ENCODE measurements around the gene DNAJC21.

DNAJC21 gene

DNA sequence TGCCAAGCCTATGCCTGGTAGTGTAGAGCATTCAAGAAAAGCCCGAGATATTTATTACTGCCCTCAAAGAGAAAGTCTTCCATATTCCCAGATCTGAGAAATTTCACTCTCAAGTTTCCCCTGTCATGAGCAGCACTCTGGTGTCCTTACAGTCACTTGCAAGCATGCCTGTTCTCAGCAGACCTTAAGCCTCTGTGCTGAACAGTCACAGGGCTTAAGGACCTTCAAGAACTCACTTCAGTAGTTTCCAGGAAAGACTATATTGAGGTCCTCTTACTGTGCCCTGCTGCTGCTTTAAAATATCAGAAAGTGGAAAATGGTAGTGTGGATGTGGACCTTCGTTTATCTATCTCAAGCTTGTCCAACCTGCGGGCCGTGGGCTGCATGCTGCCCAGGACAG is 53.5 kb downstream of the DNAJC21 start:
- H3K27ac Mint-ChIP-seq, result no peak overlapping the region
- H3K4me1 Mint-ChIP-seq, result no peaks in the 10 kb centered on the region
- H3K27me3 Mint-ChIP-seq (ENCODE audit: low read depth), result peaks cover 4% of the 10 kb centered on the region
- no peak overlapping the region for H3K4me3 Mint-ChIP-seq
- H3K36me3 Mint-ChIP-seq (ENCODE audit: low read depth), result peaks cover 7% of the 10 kb centered on the region
- no peak for TF ChIP-seq CTCF (IDR thresholded peaks at IDR 0.05; ENCODE audit: unreplicated experiment in 3 of 3)
- H3K9me3 Mint-ChIP-seq, result peaks cover 29% of the 10 kb centered on the region

DNA sequence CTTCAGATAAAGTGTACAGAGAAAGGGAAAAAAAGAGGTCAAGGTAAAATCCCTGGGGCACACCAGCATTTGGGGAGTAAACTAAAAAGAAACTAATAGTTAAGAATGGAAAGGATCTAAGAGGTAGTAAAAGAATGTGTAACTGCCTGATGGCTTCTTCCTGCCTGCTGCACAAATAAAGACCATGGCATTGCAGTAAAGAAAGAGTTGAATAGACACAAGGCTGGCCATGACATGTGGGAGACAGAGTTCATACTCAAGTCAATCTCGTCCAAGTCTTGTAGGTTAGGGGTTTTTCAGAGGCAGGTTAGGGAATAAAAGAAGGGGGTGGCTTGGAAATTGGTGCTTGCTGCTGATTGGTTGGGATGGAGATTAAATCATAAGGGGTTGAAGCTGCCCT is 57.6 kb downstream of the DNAJC21 start:
- peaks cover 7% of the 10 kb centered on the region for H3K36me3 Mint-ChIP-seq (ENCODE audit: low read depth)
- TF ChIP-seq CTCF (IDR thresholded peaks at IDR 0.05; ENCODE audit: unreplicated experiment in 3 of 3), result no peak
- H3K9me3 Mint-ChIP-seq, result peaks cover 28% of the 10 kb centered on the region
- H3K27me3 Mint-ChIP-seq (ENCODE audit: low read depth), result peaks cover 4% of the 10 kb centered on the region
- no peak overlapping the region for H3K27ac Mint-ChIP-seq
- H3K4me3 Mint-ChIP-seq, result no peak overlapping the region
- no peaks in the 10 kb centered on the region for H3K4me1 Mint-ChIP-seq

DNA sequence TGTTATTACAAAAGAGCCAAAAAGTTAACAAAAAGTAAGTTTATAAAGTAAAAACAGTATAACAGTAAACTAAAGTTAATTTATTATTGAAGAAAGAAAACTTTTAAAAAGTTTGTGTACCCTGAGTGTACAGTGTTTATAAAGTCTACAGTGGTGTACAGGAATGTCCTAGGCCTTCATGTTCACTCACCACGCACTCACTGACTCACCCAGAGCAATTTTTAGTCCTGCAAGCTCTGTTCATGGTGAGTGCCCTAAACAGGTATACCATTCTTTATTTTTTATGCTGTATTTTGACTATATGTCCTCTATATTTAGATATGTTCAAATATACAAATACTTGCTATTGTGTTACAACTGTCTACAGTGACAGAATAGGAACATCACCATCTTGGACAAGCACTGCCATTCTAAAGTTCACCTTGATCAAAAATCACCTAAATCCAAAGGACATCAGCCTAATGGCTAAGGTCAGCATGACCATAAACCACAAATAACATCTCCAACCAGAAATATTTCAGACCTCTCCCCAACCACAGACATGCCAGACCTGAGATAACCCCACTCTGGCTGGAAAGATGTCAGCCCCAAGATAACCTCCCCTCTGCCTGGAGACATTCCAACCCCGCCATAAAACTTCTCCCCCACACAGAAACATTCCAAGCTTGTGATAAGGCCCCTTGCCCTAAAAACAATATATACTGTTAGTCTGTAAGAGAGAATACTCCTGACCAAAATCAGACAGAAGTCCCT is 62.3 kb downstream of the DNAJC21 start:
- Mint-ChIP-seq H3K4me1 (no peaks in the 10 kb centered on the region), H3K9me3 (peaks cover 21% of the 10 kb centered on the region), H3K36me3 (ENCODE audit: low read depth) (peaks cover 5% of the 10 kb centered on the region), H3K4me3 (no peak overlapping the region), H3K27me3 (ENCODE audit: low read depth) (no peaks in the 10 kb centered on the region), H3K27ac (no peak overlapping the region)
- no peak for TF ChIP-seq CTCF (IDR thresholded peaks at IDR 0.05; ENCODE audit: unreplicated experiment in 3 of 3)

DNA sequence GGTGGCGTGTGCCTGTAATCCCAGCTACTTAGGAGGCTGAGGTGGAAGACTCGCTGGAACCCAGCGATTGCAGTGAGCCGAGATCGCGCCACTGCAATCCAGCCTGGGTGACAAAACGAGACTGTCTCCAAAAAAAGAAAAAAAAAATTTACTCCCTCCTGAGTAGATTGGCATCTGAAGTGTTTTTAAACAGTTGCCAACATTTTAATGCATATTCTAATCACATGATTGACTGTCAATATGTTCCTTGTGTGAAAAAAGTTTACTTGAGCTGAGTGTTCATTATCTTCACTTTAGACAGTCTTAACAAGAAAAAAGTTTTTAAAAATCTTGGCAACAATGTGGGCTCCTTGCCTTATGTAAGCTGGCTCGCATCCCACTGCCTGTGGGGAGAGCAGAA is 64.6 kb downstream of the DNAJC21 start:
- H3K27me3 Mint-ChIP-seq (ENCODE audit: low read depth), result no peaks in the 10 kb centered on the region
- peaks cover 15% of the 10 kb centered on the region for H3K9me3 Mint-ChIP-seq
- no peak overlapping the region for H3K27ac Mint-ChIP-seq
- H3K36me3 Mint-ChIP-seq (ENCODE audit: low read depth), result no peaks in the 10 kb centered on the region
- no peaks in the 10 kb centered on the region for H3K4me1 Mint-ChIP-seq
- H3K4me3 Mint-ChIP-seq, result no peak overlapping the region
- TF ChIP-seq CTCF (IDR thresholded peaks at IDR 0.05; ENCODE audit: unreplicated experiment in 3 of 3), result no peak

DNA sequence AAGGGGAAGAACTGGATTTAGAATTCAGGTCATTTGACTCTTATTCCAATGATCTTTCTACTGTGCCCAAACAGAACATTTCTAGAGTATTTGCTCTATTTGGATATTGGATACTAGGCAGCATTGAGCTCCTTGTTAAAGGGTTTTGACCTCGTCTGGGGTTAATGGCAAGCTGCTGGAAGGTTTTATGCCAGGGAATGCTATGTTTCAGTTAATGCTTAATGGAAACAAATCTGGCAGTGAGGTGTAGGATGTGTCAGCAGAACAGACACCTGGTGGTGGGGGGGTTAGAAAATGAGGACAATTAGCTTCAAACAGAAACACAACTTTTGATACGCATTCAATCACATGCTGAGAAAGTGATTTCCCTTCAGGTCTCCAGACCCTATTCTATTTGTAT is 66.9 kb downstream of the DNAJC21 start:
- H3K9me3 Mint-ChIP-seq, result peaks cover 15% of the 10 kb centered on the region
- H3K27ac Mint-ChIP-seq, result peak overlapping the region in 1 of 3 experiments; percentile 70
- TF ChIP-seq CTCF (IDR thresholded peaks at IDR 0.05; ENCODE audit: unreplicated experiment in 3 of 3), result no peak
- H3K4me3 Mint-ChIP-seq, result no peak overlapping the region
- no peaks in the 10 kb centered on the region for H3K36me3 Mint-ChIP-seq (ENCODE audit: low read depth)
- H3K27me3 Mint-ChIP-seq (ENCODE audit: low read depth), result no peaks in the 10 kb centered on the region
- no peaks in the 10 kb centered on the region for H3K4me1 Mint-ChIP-seq

Measured in nephron (organoid).